Thyroid gland (tissue), 4 donors: Measurements from ENCODE around the gene LRRFIP1.

ENCODE experiments used
- CTCF ChIP-seq, 6 experiments: fragments of 200-600 bp in 3 of 6; fragments of 450-650 bp in 3 of 6; sonication (generic) in 3 of 6; IDR thresholded peaks; one replicate each; pipeline ENCODE4 v1.5.1; 2016 to 2019; ENCODE audit warnings: antibody characterized with exemption in 6 of 6, mild to moderate bottlenecking in 2 of 6, inconsistent platforms in 1 of 6, moderate library complexity in 1 of 6
- POLR2A ChIP-seq, 2 donors: fragments of 450-650 bp; IDR thresholded peaks; one replicate each; pipeline ENCODE4 v1.6.1; 2017; ENCODE audit warnings: antibody characterized with exemption in 2 of 2, mild to moderate bottlenecking in 2 of 2, moderate library complexity in 1 of 2

- no peak for TF ChIP-seq CTCF (IDR thresholded peaks at IDR 0.05)
- TF ChIP-seq POLR2A (IDR thresholded peaks at IDR 0.05) = no peak
Measured at GRCh38 chr2:237729681-237730475, 102.5 kb downstream of the LRRFIP1 start.
